Hematopoietic multipotent progenitor cell treated with erythropoietin and hydrocortisone succinate and interleukin-3 and kit ligand, for 15 days (in vitro differentiated cells): ENCODE measurements around the gene FHOD3.

Experiments
- DNase-seq: peaks from one replicate; pipeline ENCODE4 v3.0.0-alpha.2; 2015; ENCODE audit warnings: low spot score

Gene FHOD3

GRCh38 chr18:36522509-36522908 lies 225.0 kb downstream of the FHOD3 start:
- no peak for DNase-seq

DNA sequence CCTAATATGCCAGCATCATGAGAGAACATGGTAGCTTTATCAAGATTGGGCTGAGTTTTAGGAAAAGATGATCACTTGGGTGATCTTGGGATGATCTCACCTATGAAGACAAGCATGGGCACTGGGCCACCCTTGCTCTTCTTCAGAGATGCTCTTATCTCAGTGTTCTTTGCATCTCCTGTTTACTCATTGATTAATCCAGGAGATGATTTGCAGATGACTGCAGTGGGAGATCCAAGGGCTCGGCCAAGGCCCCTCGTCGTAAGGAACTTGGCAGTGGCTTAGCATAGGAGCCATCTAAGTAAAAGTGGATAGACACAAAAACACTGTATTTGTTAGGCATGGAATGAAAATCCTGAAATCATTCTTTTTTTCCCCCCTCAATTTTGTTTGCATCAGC lies 228.4 kb downstream of the FHOD3 start:
- DNase-seq: no peak

- no peak for DNase-seq
Measured at GRCh38 chr18:36526611-36527010, 229.1 kb downstream of the FHOD3 start.

GRCh38 chr18:36527051-36527450 lies 229.5 kb downstream of the FHOD3 start:
- DNase-seq: no peak

DNA sequence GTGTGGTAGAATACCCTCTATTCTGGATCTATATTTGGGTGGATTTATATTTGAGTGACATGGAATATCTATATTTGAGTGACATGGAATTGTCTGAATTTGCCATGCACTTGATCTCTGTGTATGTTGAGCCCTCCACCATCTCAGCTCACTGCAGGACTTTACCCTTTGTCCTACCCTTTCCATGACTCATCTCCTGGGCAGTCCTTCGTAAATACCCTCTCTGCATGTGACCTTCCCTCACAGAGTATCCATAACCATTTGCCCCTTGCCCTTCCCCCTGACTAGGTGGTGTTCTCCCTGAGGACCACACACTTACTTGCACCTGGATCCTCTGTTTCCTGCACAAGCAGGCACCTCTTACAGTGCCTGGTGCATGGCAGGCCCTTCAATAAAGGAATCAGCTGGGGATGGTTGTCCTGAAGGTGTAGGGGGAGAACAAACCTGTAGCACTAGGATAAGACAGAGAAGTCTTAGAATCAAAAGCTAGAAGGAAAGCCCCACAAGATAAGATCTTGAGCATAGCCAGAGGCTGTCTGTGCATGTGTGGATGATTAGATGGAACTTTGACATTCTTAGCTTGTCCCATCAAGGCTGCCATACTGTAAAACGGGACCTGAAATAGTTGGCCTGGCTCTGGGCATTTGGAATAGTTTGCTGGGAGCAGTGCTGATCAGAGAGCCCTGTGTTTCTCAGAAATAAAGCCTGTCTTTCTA lies 230.4 kb downstream of the FHOD3 start:
- no peak for DNase-seq

GRCh38 chr18:36529747-36530146 lies 232.2 kb downstream of the FHOD3 start:
- no peak for DNase-seq

DNA sequence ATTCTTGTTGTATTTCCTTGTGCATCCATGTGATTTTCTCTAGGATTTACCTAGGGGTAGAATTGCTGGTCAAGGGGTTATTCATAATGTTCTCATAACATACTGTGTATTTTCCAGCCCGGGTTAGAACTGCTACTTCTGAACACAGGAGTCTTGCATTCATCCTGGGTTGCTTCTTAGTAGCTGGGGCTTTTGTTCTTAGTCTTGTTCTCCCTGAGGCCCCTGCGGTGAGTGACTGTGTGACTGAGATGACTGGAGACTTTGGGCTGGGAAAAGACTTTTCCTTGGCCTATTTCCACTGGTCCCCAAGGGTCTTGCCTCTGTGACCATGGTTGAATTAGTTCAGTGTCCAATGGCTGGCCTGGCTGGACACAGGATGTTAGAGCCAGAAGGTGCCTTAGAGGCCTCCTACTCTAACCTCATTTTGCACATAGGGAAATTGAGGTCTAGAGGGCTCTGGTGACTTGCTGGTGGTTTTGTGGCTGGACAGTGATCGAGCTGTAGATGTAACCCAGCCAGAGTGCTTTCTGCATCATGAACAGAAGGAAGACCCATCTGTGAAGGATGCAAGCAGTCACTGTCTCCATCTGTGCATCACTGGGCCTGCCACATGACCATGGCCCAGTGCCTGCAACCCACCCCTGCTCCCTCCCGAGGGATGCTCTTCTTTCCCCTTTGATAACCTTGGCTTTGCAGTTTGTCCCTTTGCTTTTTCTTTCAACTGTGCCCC lies 233.3 kb downstream of the FHOD3 start:
- DNase-seq: no peak

DNA sequence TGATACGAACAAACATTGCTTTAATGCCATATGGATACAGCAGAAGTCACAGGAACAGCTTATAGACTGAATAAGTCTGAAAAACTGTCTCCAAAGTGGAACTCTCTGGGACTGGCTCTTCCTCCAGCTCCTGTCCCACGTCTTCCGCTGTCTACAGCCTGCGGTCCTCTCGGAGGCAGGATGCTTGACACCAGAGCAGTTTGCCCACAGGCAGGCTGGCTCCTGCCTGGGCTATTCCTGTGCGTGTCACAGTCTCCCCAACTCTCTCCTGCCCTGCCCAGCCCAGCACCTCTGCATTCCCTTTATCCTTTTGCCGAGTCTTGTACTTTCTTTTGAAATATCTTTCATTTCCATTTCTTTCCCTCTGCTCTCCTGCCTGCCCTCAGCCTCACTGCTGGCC lies 234.1 kb downstream of the FHOD3 start:
- DNase-seq: no peak

- DNase-seq: no peak
Measured at GRCh38 chr18:36532394-36532793, 234.9 kb downstream of the FHOD3 start.

- no peak for DNase-seq
Measured at GRCh38 chr18:36532815-36533214, 235.3 kb downstream of the FHOD3 start.

- DNase-seq: no peak
Measured at GRCh38 chr18:36533446-36534153, 236.1 kb downstream of the FHOD3 start.

GRCh38 chr18:36534154-36534688 lies 236.7 kb downstream of the FHOD3 start:
- no peak for DNase-seq

GRCh38 chr18:36535202-36535935 lies 237.9 kb downstream of the FHOD3 start:
- no peak for DNase-seq

- DNase-seq: no peak
Measured at GRCh38 chr18:36536426-36536825, 238.9 kb downstream of the FHOD3 start.

- DNase-seq: no peak
Measured at GRCh38 chr18:36537289-36537688, 239.8 kb downstream of the FHOD3 start.

DNA sequence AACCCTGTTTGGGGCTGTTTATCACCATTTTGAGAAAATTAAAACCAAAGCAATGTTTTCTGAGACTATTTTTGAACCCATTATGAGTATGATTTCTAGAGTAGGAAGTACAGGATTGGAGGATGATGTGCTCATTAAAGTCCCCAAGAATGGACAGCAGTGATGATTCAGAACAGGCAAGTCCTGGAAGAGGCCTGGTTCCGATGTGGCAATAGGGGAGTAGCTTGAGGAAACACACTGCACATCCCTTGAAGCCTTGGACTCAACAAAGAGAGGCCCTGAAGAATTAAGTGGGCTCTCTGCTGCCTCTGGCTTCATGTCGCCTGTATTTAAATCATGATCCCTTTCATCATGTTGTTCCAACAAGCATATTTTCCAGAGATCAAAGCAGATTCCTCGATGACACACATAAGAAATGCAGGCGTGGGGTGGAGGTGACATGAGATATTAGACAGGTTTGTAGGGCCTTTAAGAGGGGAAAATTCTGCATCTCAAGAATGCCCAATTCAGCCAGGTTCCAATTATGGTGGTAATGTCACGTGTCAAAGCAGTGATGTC lies 242.2 kb downstream of the FHOD3 start:
- DNase-seq: no peak

DNA sequence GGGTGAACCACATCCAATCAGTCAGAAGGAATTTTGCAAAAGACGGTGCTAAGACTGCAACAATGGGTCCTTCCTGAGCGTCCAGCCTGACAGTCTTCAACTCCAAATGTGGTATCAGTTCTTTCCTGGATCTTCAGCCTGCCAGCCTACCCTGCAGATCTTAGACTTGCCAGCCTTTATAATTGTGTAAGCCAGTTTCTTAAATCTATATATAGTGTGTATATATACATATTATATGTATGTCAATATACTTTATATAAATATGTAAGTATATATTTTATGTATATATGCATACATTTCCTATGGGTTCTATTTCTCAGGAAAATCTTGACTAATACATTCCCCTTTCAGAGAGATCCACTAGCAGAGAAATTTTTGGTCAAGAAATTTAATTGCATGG lies 245.5 kb downstream of the FHOD3 start:
- DNase-seq: no peak

GRCh38 chr18:36543991-36544725 lies 246.6 kb downstream of the FHOD3 start:
- no peak for DNase-seq

- no peak for DNase-seq
Measured at GRCh38 chr18:36545821-36546427, 248.4 kb downstream of the FHOD3 start.

GRCh38 chr18:36546876-36547275 lies 249.4 kb downstream of the FHOD3 start:
- no peak for DNase-seq

GRCh38 chr18:36547544-36547943 lies 250.0 kb downstream of the FHOD3 start:
- no peak for DNase-seq
